HG02970 (cell line): ENCODE data around the gene CABLES2.

Experiments used
- ATAC-seq: cut with Tn5 transposase; IDR thresholded peaks from one replicate; pipeline ENCODE4 v1.9.1; 2021; ENCODE audit warnings: mild to moderate bottlenecking, moderate library complexity, moderate number of reproducible peaks; ENCODE audit not compliant: unreplicated experiment, low FRiP score

The CABLES2 gene

DNA sequence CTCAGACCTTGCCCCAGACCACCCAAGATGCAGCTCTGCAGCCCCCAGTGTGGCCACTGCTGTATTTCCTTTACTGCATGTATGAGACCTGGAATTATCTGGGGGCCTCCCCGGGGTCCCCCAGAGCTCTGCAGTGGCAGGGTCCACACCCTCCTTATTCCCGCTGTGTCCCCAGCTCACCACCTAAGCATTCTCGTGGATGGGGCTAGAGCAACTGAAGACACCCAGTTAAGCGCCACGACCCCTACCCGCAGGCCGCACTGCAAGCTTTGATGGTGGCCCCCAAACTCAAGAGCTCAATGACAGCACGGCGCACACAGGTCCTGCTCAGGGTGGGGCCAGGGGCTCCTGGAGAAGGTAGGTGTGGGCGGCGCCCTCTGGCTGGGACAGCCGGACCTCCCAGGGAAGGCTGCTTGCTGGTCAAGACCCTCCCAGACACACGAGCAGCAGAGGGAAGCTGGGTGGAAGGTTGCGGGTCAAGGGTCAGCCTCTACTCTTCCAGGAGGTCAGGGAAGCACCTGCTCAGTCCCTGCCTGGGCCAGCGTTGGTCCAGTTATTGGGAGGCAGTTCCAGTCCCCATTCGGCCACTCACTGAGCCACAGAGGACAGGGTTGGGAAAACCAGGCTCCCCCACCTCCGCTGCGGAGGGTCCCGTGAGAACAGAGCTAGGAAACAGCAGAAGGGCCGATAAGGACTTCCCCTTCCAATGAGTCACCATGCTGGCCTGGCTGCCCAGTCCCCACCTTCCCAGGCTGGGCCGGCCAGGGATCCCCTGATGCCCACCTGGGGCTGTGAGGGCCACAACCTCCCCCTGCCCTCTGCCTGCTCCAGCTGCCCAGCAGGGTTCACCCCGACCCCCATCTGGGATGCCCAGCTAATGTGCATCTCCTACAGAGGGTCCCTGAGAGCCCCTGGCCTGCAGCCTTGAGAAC, 42.9 kb downstream of the CABLES2 start:
- ATAC-seq: no peak

DNA sequence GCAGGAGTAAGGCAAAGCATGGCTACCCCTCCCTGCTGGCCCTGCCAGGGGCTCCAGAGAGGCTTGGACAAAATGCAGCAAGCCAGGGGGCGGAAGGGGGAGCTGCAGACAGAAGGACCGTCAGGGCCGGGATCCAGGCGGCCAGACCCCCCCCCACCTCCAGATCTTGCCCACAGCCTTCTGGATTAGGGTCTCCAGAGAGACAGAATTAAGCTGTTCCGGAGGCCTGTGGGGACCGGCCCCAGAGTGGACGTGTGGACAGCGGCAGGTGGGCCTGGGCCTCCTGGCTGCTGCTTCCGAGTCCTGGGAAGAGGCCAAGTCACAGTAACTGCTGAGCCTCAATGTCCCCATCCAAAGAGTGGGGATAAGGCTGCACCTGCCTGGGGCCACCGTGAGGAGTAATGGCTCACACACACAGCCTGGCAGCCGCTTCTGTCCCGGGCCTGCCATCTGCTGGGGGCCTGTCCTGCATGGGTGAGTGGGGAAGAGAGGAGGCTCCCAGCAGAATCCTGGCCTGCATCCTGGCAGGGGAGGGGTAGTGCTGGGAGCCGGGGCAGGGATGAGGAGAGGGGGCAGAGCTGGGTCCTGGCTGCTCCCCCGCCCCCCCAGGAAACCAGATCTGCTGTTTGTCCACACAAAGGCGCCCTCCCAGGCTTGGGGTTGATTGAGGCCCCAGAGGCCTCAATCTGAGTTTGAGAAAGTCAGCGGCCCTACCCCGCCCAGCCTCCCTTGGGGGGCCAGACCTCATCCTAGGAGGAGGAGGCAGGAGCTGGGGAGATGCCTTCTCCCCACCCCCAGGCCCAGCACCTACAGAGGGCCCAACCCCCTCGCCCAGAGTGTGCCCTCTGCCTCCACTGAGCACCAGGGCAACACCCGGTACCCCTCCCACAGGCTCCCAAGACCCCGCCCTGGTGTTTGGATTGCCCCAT, 43.8 kb downstream of the CABLES2 start:
- no peak for ATAC-seq

DNA sequence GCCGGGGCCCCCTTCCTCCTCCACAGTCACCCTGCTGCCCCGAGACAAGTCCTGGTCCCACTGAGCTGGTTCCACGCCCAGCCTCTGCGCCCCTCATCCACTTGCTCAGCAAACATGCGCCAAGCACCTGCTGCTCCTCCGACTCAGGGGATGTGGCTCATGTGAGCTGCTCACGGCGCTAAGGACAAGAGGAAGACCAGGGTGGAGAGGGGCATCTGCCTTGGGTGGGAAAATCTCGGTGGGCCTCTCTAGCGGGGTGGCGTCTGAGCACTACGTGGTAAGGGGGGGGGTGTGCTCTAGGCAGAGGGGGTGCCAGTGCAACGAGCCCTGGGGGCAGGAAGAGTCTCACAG, 44.5 kb downstream of the CABLES2 start:
- ATAC-seq: no peak

DNA sequence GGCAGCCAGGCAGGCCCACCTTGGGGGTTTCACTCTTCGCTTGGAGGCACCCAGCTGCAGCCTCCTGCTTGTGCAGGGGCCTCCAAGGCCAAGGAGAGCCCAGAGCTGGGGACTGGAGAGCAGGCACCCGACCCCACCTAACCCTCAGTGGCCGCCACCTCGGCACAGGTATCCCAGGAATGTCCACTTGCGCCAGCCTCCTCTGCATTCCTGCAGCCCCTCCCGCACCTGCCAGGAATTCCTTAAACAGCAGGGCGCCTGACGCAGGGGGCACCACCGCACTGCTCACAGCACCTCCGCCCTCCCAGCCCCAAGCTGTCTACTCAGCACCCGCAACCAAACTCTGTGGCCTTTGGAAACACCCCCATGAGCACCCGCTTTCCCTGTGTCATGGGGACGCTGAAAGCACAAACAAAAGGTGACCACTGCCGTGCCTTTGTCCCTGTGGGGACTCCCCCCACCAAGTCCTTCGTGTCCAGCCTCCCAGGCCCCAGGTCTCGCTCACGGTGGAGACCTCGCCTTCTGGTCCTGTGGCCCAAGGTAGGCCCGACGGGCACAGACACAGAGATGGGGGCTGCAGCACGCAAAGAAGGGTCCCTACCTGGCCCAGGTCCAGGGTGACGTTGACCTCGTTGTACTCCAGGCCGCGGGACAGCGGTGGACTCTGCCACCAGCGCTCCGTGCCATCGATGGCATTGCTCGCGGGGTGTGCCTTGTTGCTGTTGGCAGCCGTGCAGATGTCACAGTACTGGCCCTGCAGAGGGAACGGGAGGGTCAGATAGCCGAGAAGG, 45.1 kb downstream of the CABLES2 start:
- no peak for ATAC-seq

DNA sequence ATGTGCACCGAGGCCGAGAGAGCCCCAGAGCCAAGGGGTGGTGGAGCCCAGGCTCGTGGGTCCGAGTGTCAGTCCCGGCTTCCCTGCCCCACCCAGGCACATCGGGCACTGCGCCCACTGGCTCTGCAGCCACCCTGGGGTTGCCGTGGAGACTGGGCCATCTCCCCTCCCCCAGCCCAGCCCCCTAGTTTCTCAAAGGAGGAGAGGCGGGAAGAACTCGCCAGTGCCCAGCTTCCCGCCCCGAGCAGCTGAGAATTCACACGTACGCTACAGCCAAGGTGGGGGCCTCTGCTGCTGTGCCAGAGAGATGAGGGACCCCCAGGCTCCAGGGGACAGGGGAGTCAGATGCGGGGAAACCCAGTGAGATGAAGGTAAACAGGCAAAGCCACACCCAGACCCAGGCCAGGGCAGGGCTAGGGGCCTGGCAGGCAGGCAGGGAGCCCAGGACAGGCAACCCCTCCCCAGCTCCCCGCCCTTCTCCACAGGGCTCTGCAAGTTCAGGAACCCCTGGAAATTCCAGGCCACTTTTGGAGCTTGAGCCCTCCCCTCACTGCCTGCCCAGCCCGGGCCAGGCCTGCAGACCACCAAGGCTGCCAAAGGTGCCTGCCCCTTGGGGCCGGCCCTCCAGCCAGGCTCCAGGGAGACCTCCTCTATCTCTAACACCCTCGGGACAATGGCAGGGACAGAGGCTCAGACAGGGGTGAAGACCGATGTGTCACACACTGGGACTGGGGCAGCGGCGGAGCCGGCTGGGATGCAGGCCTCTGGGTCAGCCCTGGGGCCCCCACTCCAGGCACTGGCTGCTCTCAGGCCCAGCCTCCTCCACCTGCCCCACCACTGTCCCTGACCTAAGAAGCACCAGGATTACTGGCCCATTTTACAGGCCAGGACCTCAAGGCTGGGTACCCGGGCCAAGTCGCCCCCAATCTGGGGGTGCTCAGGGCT, 46.0 kb downstream of the CABLES2 start:
- no peak for ATAC-seq

DNA sequence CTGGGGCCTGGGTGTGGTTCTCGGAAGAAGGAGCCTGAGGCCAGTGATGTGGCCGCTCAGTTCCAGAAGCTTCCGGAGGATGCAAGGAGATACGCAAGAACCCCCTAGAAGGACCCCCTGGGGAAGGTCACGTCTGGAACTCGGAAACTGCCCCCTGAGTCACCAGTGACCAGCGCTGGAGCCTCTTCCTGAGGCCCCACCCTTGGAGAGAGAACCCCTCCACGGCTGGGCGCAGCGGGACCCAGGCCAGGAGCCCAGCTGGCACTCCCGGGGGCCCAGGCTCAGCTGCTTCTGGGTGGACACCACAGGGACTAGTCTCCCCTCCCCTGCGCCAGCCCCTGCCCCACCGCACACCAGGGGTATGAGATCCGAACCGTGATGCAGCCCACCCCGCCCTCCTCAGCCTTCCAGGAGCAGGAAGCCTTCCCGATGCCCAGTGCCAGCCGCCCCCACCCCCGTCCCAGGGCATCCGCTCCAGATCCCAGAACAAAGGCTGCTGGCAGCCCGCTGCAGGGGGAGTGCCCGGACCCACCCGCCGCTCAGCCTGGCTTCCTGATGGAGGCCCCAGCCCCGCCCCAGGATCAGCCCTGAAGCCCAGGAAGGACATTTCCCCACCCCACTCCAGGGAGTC, 47.5 kb downstream of the CABLES2 start:
- ATAC-seq: no peak

DNA sequence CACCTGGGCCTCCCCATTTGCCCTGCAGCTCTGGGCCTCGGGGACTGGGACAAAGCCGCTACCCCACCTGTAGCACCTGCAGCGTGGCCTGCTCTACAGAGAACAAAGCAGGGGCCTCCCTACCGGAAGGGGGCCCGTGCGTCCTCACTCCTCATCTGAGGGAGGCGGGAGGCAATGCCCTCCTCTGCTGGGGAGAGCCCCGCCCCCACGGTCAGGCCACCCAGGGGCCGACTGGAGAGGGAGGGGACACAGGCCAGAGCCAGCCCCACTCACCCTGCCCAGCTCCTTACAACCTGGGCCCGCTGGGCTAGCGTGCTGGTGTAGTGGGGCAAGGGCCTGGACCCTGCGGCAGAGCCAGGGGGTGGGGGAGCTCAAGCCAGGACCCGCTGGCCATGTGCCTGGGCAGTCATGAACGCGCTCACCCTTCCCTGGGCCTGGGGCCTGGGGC, 48.0 kb downstream of the CABLES2 start:
- no peak for ATAC-seq

DNA sequence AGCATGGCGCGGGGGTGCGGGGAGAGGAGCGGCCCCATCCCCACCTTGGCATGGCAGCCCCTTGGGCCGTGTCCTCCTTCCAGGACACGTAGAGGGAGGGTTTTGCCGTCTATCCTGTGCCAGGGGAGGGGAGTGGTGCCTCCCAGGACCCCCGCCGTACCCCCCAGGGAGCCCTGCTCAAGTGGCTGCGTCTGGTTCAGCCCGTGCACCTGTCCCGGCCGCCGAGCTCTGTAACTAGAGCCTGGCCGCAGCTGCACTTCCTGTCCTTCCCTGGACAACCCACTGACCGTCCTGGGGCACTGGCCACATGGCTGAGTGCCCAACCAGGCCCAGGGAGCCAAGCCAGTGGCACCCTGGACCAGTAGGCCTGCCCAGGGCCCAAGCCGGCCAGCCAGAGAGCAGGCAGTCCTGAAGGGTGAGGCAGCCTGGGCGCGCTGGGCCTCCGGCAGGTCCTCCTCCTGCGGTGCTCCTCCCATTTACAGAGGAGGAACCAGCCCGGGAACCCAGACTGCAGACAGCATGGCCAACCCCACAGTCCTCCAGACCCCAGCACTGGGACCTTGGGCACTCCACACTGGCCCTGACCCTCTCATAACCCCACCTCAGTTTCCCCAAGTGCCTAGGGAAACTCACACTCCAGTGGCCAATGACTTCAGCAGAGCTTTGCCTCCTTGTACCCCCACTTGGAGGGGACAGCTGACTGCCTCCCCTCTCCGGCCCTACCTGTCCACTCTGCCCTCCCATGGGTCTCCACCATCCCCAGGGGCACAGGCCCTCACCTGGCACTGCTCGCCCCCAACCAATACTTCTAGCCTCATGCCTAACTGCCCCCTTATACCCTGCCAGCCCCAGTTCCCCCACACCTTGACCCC, 48.7 kb downstream of the CABLES2 start:
- ATAC-seq: no peak

DNA sequence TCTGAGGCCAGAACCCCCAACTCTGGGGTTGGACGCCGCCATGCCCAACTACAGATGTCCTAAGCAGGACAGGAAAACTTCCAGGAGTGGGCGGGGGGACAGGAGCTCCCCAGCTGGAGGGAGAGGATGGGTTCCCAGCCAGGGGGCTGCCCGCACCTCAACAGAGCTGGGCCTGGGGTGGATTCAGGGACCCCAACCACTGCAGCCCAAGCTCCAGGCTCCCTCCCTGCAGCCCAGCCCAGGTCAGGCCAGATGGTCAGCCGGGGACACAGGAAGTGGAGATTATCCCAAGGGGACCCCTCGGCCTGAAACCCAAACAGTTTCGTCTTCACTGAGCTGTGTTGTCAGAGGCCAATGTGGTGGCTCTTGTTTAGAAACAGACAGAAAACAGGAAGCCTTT, 49.4 kb downstream of the CABLES2 start:
- no peak for ATAC-seq

DNA sequence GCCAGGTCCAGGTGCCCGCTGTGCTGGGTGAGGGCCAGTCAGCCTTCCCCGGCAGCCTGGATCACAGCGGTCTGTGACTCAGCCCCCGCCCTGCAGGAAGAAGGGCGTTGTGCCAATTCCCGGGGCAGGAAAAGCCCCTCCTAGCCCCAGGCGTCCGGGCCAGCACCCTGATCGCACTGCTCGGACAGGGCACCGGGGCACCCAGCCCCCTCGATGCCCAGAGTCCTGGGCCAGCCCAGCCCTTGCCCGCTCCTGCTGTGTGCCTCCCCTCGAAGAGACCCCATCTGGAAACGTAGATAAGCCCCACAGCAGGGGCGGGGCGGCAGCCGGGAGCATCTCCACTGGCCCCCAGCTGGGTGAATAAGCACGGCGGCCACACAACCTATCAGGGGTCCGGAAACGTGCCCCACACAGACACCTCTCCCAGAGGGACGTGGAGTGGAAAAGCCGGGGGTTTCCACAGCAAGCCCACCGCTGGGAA, 49.9 kb downstream of the CABLES2 start:
- no peak for ATAC-seq

DNA sequence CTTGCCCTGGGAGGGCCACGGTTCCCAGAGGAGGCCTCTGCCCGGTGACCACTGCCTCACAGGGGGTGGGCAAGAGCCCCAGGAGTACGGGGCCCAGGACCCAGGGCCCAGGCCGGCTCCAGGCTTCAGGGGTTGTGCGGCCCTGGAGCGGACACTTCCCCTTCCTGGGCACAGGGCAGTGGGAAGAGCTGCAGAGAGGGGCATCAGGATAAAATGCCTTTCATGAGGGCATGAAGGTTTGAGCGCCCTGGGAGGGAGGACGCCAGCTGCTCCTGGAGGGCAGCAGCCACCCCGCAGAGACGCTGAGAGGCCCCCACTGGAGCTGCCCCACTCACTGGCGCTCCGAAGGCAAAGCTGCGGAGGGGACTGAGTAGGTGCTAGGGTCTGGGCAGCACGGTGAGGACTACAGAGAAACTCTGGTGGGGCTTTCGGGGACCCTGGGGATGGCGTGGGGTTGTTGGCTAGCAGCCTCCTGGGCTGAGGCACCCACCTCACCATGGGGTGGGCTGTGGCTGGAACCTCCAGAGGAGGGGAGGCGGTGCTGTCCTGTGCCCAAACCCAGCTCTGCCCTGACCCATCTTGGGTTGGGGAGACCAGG, 50.4 kb downstream of the CABLES2 start:
- no peak for ATAC-seq

DNA sequence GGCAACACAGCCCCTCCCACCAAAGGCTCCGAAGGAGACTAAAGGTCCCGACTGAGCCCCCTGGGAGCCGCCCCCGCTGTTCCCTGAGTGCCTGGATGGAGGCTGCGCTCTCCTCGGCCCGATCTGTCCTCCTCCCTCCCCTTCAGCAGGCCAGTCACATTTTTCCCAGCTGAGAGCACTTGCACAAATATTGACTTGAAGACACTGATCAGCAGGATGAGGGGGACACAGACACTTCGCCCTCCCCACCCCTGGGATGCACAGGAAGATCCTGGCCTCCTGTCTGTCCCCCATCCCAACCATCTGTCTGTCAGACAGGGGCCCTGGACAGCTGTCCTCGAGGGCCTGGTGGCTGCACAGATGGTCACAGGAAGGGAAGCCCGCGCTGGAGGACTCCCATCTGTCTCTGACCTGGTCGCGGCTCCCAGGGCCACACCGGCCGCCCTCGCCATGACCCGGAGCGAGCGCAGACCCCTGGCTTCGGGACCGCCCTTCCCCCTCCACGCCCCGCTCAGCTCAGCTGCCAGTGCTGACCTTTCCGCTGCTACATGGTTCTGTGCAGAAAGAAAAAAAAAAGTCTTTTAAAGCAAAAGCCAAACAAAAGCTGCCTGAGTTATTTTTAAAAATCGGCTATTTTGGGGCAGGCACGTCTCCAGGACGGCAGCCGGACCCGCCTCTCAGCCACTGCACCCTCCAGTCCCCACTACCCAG, 51.1 kb downstream of the CABLES2 start:
- no peak for ATAC-seq

DNA sequence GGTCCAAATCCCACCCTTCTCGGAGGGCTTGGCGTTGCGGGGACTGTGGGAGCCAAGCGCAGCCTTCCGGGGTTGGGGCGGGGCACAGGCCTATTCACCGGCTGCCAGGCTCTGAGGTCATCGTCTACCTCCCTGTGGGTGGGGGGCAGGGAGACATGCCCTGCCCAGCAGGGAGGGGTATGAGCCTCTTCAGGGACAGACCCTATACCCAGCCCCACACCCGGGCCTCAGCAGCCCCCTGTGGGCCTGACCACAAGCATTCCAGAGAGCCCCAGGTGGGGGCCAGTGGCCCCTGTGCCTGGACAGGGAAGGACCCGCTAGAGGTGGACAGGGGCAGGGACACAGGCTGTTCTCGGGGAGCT, 51.6 kb downstream of the CABLES2 start:
- ATAC-seq: no peak

DNA sequence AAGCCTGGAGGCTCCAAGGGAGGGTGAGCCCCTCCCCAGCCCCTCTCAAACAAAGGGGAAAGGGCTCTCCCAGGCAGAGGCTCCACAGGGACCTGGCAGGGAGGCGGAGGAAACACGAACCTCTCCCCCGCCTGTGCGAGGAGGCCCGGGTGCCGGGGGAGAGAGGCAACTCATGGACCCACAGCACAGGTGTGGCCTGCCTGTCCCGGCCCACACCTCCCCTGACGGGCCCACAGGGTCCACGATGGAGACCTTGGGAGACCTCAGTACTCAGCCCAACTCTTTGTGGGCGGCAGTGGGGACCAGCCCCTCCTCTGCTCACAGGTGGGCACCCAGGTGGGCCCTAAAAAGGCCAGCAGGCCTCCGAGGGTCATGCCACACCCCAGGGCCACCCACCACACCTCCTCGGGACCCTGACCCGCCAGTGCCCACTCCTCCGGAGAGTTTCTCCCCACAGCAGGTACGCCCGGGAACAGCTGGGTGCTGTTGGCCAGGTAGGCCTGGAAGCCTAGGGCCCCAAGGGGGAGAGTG, 52.2 kb downstream of the CABLES2 start:
- no peak for ATAC-seq

DNA sequence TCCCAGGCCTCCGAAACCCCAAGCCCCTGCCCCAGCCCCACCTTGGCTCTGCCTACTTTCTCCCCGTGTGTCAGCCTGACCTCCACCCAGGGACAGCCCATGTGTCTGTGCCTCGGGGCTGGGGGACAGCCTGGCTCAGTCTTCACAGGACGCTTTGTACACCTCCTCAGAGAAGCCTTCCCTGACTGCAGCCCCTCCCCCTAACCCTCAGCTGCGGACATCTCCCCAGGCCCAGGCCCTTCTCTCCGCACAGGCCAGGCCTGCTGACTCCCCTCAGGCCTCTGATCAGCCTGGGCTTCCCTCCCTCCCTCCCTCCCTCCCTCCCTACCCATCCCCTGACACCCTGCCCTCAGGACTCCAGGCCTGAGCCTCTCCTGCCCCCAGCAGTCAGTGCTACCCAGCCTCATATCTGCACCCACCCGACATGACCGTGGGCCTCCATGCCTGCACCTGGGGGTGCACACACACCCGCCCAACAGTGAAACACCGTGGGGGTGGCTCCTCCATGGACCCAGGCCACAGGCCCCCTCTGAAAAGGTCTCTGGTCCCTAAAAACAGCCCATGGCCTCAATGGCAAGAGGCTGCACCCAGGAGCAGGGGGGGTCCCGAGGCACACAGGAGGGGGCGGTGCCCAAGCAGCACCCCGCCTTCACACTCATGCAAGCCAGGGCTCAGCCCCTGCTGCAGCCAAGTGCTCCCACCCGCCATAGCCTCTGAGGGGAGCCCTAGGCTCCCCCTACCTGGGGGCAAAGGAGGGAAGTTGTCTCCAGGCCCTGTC, 52.9 kb downstream of the CABLES2 start:
- no peak for ATAC-seq
